ENCODE measurements around the gene NEO1.

Gene NEO1

GRCh38 chr15:73030122-73030679 is 22.1 kb upstream of the NEO1 start:
- DNase-seq, result no peak

- no peak for DNase-seq
Measured at GRCh38 chr15:73031648-73032047, 20.6 kb upstream of the NEO1 start.

GRCh38 chr15:73033611-73034010 is 18.7 kb upstream of the NEO1 start:
- no peak for DNase-seq

DNA sequence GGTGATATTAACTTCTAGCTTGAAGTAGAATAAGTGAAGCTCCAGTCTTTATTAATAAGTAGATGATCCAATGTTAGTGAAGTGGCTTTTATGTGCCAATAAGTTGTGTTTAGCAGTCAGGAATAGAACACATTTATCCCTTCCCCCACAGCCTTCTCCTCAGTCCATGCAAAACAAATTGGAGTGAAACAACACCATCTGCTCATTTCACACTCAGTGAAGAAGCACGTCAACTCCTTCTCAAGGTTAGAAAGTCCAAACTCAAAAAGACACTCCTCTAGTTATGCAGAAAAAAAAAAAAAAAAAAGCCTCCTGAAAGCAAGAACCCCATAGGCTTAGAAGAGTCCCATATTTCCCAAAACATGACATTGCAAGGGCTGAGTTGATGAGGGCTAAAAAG is 18.0 kb upstream of the NEO1 start:
- no peak for DNase-seq

DNA sequence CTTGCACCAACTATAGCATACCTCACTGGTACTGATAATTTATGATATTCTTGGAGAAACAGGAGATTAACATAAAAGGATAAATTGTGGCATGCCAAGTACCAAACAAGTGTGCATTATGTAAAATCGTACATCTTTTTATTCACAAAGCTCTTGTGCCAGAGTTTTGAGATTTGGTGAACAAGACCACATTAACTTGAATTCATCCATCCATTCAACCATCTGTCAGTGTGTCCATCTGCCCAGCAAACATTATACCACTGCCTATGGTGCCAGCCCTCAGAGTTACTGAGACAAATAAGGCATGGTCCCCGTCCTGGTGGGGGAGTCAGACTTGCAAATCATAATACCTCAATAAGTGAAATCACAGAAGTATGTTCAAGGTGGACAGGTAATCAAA is 17.0 kb upstream of the NEO1 start:
- no peak for DNase-seq

DNA sequence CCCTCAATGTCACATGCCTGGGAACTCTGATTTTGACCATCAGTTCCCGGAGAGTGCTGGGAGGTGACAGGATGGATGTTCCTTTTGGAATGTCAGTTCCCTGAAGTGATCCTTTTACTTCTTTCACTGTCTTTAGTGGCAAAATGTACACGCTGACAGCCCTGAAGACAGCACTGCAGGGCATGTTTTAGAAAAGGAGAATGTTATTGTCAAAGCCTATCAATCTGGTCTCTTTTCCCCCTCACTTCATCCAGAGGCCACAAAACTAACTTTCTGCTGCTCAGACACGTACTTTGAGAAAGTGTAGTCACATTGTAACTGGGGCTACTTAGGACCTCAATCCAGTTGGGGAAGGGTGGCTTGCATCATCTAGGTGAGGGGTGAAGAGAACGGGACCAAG is 14.0 kb upstream of the NEO1 start:
- DNase-seq, result no peak

DNA sequence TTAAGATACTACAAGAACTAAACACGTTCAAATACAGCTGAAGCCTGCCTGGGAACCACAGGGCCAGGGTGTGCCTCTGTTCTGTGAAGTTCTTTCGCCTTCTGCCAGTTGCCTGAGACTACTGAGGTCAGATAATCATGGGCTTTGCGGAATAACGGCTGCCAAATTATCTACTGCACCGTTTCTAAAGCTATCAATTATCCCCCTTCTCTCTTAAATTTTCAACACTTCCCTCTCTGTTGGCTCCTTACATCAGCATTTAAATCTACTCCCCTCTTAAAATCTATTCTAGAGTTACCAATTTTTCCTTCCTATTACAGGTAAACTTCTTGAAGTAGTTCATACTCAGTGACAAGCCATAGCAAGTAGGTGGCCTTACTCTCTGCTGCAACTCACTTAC is 6.2 kb upstream of the NEO1 start:
- no peak for DNase-seq

GRCh38 chr15:73047882-73048281 is 4.4 kb upstream of the NEO1 start:
- DNase-seq, result no peak

- DNase-seq, result no peak
Measured at GRCh38 chr15:73048624-73049295, 3.5 kb upstream of the NEO1 start.

- no peak for DNase-seq
Measured at GRCh38 chr15:73049564-73050215, 2.6 kb upstream of the NEO1 start.

DNA sequence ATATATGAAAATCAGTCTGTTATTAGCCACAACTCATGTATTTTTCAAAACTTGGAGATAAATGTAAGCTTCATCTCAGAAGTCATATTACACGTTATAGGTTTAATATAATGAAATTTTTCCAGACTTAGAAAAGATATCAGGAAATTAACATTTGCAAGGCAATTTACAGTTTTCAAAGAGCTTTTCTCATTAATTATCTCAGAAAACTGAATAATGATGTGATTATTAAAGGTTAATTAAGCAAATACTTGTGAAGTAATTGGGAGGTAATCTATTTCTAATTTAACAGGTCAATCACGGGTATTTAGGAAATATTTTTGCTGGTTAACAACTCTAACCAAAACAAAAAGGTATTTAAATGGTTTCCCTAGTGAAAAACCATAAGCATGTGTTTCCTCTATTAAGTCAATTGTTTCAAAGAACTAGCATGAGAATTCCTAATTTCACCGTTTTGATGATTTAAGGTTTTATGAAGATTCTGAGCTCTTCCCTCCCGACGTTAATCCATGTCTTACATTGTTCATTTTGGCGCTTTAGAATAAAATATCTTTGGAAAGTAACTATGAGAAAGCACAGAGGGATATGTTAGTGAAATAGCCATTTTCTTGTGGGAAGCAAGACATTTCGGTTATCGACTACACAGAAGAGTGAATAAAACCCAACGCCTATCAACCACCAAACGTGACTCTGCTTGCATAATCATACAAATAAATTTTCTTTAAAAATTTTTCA is 1.5 kb upstream of the NEO1 start:
- DNase-seq, result no peak

DNA sequence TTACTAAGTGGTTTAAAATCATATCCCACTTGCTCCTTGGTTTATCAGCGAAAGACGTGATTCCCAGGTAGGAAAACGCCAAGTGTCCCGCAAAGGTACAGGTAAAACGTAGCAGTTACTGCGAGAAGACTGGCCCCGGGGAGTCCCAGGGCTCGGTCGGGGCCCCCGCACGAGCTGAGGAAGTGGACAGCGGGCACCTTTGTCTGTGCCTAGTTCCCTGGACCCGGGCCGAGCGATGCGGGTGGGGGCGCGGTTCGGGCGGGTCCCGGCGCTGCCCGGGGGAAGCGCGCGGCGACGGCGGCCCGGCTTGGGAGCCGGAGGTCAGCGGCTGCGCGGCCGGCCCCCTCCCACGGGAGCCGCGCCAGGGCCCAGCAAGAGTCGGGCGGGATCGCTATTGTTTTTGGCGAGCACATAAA is 864 bp upstream of the NEO1 start:
- DNase-seq, result no peak

DNA sequence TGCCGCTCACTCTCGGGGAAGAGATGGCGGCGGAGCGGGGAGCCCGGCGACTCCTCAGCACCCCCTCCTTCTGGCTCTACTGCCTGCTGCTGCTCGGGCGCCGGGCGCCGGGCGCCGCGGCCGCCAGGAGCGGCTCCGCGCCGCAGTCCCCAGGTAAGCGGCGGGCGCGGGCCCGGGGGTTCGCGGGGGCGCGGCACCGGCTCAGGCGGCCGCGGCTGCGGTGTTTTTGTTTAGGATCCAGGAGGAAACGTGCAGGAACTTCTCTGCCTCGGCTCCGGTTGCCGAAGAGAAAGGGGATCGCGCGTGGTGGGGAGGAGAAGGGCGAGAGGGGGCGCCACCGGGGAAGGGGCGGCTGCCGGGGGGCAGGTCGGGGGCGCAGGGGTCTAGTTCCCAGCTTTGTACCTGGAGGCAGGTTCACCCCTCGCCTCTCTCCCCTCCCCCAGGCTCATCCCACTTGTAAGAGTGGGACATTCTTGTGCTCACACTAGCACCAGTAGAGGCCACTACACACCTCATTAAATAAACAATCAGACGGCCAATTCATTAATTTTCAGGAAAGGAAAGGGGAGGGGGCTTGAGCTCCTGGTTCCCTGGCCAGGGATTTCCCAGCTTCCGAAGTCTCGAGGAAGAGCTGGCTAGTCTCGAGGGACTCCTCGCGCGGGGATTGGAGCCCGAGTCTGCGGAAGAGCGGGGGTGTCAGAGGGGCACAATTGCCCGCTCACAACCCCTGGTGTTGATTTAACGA is 562 bp downstream of the NEO1 start:
- peak; percentile 7 for DNase-seq

DNA sequence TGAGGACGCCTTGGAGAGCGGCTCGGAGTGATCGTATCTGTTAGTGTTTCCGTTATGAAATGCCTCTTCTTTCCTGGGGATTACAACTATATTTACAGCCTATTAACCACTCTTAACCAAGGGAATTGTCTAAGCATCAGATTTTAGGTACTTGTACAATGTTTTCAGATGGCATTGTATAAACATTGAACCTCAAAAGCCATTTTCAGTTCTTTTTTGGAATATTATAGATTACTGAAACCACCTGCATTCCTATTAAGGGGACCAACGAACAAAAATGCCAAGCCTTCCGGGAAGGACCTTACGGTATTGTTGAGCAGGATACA is 1.1 kb downstream of the NEO1 start:
- DNase-seq, result no peak

DNA sequence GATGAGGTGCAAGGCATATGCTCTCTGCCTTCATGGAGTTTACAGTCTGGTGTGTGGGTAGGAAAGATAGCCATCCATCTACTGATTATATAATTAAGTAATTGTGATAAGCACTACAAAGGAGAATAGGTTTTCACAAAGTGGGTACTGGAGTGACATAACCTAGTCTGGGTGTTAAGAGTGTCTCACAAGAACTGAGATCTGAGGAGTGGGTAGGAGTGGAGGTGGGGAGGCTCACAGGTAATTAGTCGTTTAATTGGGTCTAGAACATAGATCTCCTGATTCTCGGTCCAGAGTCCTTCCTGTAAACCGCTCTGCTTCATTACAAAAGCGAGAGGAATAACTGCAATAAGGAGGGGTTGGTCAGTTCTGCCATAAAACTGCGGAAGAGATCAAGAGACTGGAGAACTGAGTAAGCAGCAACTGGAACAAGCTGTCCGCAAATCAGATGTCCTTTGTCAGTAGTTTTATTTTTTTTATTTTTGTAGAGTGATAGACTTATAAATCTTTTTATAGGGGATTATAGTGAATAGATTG is 2.2 kb downstream of the NEO1 start:
- no peak for DNase-seq

GRCh38 chr15:73056460-73056859 is 4.2 kb downstream of the NEO1 start:
- DNase-seq, result no peak

- no peak for DNase-seq
Measured at GRCh38 chr15:73058437-73058836, 6.2 kb downstream of the NEO1 start.

DNA sequence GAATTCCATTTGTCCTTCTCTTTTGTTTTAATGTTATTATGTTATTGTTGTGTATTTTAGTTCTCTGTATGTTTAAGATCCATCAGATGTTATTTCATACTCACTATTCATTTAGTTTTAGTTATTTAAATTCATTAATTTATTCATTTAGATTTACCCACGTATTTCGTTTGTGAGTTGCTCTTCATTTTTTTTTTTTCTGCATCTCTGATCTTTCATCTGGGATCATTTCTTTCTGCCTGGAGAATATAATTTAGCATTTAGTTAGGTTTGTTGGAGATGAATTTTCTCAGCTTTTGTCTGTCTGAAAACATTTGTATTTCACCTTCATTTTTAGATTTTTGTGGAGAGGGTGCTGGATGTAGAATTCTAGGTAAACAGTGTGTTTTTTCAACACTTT is 12.9 kb downstream of the NEO1 start:
- no peak for DNase-seq

- DNase-seq, result no peak
Measured at GRCh38 chr15:73069109-73069508, 16.8 kb downstream of the NEO1 start.

DNA sequence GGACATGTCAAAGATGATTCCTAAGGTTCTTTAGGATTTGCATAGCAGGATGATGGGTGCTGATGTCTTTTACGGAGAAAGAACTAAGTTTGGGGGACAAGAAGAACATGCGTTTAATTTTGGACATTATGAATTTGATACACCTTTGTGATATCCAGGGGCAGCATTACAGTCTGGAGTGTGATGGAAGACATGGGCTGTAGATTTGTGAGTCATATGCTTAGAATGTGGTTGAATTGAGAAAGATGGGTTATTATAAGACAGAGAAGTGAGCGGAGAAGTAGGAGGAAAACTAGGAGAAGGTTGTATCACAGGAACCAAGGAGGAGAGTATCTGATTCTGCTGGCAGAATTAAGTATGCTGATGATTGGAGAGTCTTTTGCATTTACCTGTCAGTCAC is 20.6 kb downstream of the NEO1 start:
- no peak for DNase-seq

DNA sequence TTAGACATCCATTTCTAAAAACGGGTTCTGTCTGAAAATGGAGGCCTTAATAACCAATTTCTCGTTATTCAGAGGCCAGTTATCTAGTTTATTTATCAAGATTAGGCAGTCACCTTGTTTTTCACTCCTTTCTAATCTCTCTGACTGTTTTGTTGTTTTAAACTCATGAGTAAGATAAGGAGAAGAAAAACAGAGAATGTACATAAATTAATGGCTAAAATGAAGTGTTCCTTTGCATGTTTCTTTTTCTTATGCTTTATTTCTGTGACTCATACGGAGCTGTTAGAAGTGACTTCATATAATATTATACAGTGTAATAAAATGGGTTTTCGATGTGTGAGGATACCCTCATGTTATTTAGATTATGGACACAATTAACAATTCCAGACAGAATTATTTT is 22.0 kb downstream of the NEO1 start:
- no peak for DNase-seq

GRCh38 chr15:73075160-73075859 is 23.0 kb downstream of the NEO1 start:
- no peak for DNase-seq

- DNase-seq, result no peak
Measured at GRCh38 chr15:73078291-73078690, 26.0 kb downstream of the NEO1 start.
